NCI-H146 (cell line): ENCODE results near the gene CDH5.
A peak's percentile ranks its signal among the peaks of the same experiment; 100 is the strongest.

ENCODE experiments used
- DNase-seq: peaks from one replicate; lab custom pipeline; 2025; lab: John Stamatoyannopoulos, UW

Gene CDH5

DNA sequence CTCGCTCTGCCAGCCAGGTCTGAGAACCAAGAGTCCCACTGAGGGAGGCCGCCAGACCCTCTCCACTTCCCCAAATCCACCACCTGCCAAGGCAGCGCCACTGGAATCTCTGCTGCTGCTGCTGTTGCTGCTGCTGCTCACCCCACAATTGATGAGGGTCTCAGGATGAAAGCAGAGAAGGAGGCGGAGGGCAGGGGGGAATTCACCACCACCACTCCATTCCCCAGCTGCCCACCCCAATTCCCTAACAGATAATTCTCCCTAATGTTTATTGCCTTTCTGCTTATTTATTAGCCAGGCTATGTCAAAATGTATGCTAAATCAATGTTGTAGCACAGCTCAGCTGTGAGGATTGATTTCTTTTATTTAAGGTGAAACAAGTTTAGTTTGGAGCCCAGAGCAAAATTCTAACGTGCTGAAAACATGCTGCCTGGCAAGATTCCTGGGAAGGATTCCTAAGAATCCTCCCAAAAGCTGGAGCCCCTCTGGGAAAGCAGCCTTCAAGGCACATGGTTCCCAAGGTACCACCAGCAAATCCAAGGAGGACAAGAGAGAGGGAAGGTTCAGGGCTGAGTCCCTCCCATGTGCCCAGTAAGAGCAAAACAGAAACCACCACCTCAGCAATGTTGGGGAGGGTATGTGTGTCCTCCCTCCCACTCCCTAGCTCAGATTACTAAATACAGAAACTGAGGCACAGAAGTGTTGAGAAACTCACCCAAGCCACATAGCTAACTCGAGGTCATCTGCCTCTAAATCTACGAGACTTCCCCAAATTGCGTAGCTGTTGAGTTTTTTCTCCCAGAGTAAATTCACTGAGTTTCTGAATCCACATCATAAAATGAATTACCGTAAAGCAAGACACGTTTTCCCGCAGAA lies 12.2 kb upstream of the CDH5 start:
- DNase-seq: no peak

DNA sequence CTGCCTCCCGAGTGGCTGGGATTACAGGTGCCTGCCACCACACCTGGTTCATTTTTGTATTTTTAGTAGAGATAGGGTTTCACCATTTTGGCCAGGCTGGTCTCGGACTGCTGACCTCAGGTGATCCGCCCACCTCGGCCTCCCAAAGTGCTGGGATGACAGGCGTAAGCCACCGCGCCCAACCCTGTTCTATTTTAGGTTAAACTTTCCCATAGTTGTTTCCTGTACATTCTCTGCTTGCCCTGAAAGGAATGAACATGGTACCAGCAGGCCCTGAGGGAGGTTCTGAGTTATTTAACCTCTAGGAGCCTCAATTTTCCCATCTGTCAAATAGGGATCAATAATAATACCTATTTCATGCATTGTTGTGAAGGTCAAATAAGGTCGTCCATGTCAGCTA lies 11.0 kb upstream of the CDH5 start:
- DNase-seq: no peak

DNA sequence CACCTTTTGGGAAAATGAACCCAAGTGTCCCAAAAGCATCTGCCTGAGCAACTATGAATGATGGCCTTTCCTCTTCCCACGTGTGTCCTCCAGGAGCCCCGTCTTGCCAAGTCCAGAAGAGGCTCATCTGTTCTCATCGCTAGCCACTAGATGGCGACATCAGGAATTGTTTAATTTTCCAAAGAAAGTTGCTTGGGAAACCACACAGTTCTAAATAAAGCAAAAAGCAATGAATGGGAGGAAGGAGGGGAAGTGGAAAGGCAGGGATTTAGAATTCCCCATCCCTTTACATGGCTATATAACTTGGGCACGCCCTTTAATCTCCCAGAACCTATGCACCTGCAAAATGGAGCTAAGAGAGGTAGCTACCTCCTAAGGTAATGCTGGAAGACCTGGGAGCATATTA lies 9.0 kb upstream of the CDH5 start:
- peak; percentile 48 for DNase-seq

GRCh38 chr16:66358231-66358630 lies 8.3 kb upstream of the CDH5 start:
- DNase-seq: no peak

GRCh38 chr16:66359012-66359411 lies 7.5 kb upstream of the CDH5 start:
- no peak for DNase-seq

GRCh38 chr16:66359811-66360608 lies 6.5 kb upstream of the CDH5 start:
- DNase-seq: no peak

DNA sequence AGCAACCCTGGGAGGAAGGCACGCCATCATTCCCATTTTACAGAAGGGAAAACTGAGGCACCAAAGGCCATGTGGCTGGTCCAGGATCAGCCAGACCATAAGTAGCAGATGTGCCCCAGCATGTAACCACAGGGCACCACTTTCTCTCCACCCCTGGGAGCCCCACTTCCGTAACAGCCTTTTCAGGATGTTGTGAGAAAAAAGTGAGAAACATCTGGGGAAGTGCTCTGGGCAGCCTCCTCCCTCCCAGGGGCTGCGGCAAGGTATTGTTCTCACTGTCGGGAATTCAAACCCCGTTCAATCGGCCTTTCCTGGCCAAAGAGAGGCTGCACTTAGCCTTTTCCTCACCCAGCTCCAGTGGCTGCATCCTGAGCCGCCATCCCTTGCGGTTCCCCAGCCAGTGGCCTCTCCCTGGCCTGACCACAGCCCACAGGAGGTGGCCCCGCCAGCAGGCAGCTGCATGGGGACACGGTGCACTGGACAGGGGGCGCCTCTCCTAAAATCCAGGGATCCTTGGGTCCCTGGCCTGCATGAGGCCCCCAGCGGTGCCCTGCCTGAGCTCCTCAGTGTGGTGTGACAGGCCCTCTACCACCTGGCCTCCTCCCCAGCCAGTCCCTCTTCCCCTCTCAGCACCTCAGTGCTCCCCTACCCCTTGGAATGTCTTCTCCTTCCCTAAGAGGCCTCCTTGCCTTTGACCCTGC lies 5.7 kb upstream of the CDH5 start:
- DNase-seq: no peak

DNA sequence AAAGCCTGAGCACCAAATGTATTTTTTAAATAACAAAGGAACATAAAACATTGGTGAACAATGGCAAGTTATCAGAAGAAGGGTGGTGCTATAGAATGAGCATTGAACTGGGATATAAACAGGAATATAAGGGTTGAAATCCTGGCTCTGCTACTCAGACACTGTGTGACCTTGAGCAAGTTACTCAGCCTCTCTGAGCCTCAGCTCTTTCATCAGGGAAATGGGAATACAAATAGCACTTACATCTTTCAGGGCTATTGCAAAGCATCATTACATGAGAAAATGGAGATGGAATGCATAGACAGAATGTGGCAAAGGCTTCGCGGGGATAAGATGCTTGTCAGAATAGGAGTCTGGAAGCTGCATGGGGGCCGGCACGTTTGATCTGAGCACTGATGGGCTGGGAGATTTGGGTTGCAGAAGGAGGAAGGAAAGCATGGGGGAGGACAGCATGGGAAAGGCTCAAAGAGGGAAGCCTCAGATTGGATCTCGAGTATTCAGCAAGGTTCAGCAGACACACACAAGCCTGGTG lies 4.8 kb upstream of the CDH5 start:
- no peak for DNase-seq

GRCh38 chr16:66363211-66363777 lies 3.2 kb upstream of the CDH5 start:
- no peak for DNase-seq

GRCh38 chr16:66364117-66364958 lies 2.2 kb upstream of the CDH5 start:
- peak; percentile 20 for DNase-seq

- DNase-seq: no peak
These were observed 1.6 kb upstream of the CDH5 start for GRCh38 chr16:66364959-66365306.

- no peak for DNase-seq
These were observed 840 bp upstream of the CDH5 start for GRCh38 chr16:66365651-66366050.

GRCh38 chr16:66367968-66368891 lies 1.7 kb downstream of the CDH5 start:
- DNase-seq: no peak

DNA sequence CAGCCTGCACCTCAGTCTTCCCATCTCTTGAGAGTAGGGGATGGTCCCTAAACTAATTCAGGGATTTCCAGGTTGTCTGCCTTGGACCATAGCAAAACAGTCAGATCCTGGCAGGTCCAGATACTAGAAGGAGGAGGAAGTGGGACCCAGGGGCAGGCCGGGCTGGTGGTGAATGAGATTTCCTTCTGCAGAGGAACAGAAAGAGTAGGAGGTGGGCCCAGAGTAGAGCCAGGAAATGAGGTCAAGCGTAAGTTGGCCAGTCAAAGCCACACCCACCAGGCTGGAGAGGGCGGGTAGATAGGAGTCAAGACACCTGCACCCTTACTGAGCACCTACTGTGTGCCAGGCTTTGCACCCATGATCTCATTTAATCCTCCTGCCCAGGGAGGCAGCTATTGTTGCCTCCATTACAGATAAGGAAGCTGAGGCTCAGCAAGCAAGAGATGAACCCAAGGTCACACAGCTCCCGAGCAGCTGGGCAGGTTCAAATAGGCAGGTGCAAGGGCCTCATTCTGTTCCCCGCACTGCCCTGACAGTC lies 2.6 kb downstream of the CDH5 start:
- no peak for DNase-seq

DNA sequence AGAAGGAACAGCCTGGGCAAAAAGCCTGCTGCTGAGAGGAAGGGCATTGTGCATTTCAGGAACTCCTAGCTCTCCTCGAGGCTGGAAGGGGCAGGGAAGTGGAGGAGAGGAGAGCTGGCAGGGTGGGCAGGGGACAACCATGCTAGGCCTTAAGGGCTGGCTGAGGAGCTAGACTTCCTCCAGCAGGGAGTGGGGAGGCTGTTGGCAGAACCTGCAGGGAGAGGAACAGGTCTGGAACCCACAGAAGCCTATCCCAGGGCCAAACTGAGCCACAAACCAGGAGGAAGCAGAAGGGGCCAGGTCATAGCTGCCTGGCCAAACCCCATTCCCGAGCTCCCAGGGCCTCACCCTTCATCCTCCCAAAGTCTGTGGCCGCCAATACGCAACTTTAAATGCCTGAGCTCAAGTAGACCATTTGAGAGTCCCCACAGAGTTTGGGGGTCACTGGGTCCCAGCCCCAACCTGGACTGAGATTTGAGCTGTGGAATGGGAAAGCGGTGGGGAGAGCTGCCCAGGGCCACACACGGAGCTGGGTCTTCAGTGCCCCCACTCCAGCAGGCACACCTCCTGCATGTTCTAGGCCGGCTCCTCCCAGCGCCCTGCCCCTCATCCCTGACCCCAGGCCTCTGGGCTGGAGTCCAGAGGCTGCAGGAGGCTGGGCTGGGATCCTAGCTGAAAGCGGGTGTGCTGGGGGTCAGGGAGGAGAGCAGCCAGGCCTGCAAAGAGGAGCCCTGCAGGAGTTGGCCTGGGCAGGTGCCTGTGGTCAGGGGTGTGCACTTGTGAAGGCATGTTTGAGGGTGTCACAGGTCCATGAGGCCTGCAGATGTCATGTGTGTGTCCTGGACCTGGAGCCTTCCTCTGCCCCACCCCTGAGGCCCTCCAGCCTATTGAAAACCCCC lies 4.5 kb downstream of the CDH5 start:
- no peak for DNase-seq

GRCh38 chr16:66372078-66372897 lies 5.8 kb downstream of the CDH5 start:
- DNase-seq: no peak

DNA sequence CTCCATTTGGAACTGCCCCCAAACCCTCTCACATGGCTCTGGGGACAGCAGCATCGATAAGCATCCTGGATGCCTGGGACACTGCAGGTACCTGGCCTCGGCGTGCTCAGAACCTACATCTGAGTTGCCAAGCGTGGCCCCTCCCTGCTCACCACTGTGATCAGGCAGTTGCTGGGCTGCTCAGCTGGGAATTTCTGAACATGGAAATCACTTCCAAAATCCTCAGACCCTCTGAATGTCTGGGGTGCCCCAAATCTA lies 6.3 kb downstream of the CDH5 start:
- DNase-seq: no peak

GRCh38 chr16:66373667-66374066 lies 7.2 kb downstream of the CDH5 start:
- DNase-seq: no peak
